Gastrocnemius medialis (tissue), 4 donors: Measurements from ENCODE around the gene TRIM41.
A peak's percentile ranks its signal among the peaks of the same experiment; 100 is the strongest.

Experiments
- POLR2A ChIP-seq, 2 donors: fragments of 450-650 bp; IDR thresholded peaks; one replicate each; pipeline ENCODE4 v1.6.1; 2017; ENCODE audit warnings: antibody characterized with exemption in 2 of 2, mild to moderate bottlenecking in 2 of 2, moderate library complexity in 2 of 2
- TF ChIP-seq, protein P1 (sequence below), 5 experiments: fragments of 450-650 bp in 3 of 5; fragments of 200-600 bp in 2 of 5; sonication (generic) in 2 of 5; IDR thresholded peaks in 4 of 5; conservative IDR thresholded peaks in 1 of 5; 1 replicate in 4 of 5; 2 replicates in 1 of 5; pipeline ENCODE4 v1.5.1; 2016 to 2019; ENCODE audit warnings: antibody characterized with exemption in 5 of 5, mild to moderate bottlenecking in 3 of 5, moderate library complexity in 3 of 5

DNA sequence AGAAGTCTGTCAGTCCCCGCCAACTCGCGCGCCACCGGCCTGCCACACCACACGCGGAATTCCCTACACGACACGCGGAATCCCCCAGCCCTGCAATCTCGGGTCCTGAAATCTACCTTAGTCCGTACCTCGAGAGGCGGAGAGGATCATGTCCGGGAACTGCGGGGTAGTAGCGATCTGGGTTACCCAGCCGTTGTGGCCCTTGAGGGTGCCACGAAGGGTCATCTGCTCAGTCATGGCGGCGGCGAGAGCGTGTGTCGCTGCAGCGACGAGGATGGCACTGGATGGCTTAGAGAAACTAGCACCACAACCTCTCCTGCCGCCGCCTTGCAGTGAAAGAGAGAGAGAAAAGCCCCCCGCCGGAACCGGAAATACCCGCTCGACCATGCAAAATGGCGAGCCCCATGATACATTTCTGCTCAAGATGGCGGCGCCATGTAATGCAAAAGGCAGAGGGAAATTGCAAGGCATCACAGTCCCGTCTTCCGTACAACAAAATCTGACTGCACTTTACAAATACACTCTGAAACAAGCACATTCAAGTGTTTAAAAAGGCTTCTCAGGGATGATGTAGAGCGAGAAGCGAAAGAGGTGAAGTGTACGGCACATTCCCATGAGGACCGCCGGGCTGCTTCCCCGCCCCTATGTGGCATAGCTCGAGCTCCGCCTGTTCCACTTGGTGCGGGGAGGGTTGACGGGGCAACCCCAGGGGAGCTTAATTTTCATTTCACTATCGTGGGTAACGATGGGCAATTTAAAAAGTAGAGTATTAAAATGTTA lies 20.7 kb downstream of the TRIM41 start, which contains the start of gene RACK1:
- TF ChIP-seq, protein P1, sequence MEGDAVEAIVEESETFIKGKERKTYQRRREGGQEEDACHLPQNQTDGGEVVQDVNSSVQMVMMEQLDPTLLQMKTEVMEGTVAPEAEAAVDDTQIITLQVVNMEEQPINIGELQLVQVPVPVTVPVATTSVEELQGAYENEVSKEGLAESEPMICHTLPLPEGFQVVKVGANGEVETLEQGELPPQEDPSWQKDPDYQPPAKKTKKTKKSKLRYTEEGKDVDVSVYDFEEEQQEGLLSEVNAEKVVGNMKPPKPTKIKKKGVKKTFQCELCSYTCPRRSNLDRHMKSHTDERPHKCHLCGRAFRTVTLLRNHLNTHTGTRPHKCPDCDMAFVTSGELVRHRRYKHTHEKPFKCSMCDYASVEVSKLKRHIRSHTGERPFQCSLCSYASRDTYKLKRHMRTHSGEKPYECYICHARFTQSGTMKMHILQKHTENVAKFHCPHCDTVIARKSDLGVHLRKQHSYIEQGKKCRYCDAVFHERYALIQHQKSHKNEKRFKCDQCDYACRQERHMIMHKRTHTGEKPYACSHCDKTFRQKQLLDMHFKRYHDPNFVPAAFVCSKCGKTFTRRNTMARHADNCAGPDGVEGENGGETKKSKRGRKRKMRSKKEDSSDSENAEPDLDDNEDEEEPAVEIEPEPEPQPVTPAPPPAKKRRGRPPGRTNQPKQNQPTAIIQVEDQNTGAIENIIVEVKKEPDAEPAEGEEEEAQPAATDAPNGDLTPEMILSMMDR (IDR thresholded peaks at IDR 0.05 in 4 of 5, conservative IDR thresholded peaks at IDR 0.05 in 1 of 5) = peak in 2 of 5 experiments; percentile 11 to 13
- TF ChIP-seq POLR2A (IDR thresholded peaks at IDR 0.05) = peak; percentile 79 to 81
